Measurements from ENCODE around the gene SCNN1A. TPM values are rescaled to one million over a fixed set of nuclear protein-coding genes. Genes with fewer than 3 reads are reported as not detected.

Gene SCNN1A
- total RNA-seq, 1 donor from 2014 or later = 11.1 TPM

DNA sequence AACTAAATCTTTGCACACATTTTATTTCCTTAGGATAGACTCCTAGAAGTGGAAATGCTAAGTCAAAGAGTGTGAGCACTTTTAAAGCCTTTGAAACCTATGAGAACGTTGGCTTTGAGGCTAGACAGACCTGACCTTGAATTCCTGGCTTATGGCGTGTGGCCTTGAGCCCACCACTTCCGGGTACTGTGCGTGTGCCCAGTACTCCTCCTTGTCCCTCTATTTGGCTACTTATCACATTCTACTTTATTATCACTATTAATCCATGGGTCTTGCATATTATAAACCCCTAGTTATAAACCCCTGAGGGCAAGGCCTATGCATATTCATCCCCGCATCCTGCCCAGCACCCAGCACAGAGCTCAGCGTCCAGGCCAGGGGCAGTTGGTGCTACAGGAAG is 43.4 kb upstream of the SCNN1A start:
- Histone ChIP-seq H3K4me3 (ENCODE audit: low read depth, low read length) (no peak overlapping the region), H3K36me3 (ENCODE audit: control insufficient read depth, insufficient read depth, low read length) (no peaks in the 10 kb centered on the region), H3K27me3 (ENCODE audit: control insufficient read depth, insufficient read depth, low read length) (no peaks in the 10 kb centered on the region)
- TF ChIP-seq, protein P1, sequence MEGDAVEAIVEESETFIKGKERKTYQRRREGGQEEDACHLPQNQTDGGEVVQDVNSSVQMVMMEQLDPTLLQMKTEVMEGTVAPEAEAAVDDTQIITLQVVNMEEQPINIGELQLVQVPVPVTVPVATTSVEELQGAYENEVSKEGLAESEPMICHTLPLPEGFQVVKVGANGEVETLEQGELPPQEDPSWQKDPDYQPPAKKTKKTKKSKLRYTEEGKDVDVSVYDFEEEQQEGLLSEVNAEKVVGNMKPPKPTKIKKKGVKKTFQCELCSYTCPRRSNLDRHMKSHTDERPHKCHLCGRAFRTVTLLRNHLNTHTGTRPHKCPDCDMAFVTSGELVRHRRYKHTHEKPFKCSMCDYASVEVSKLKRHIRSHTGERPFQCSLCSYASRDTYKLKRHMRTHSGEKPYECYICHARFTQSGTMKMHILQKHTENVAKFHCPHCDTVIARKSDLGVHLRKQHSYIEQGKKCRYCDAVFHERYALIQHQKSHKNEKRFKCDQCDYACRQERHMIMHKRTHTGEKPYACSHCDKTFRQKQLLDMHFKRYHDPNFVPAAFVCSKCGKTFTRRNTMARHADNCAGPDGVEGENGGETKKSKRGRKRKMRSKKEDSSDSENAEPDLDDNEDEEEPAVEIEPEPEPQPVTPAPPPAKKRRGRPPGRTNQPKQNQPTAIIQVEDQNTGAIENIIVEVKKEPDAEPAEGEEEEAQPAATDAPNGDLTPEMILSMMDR (IDR thresholded peaks at IDR 0.05; ENCODE audit: insufficient read depth, low read length, poor library complexity, severe bottlenecking) = no peak
- DNase-seq (ENCODE audit: low read depth) = no peak

DNA sequence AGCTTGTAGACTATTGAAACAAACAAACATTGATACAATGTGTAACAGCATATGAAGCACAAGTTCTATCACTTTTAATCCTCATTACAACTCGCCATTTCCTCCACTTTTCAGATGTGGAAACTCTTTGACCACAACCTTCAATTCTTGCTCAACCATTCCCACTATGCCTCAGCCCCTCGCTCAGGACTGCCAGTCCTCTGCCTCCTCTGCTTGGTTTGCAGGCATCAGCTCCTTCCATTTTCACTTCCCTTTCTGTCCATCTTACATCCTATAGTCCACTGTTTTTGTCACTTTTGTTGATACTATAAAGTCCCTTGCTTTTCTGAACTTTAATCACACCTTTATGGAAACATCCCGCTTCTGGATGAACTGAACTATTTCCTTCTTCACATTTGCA is 41.2 kb upstream of the SCNN1A start:
- TF ChIP-seq, protein P1 (IDR thresholded peaks at IDR 0.05; ENCODE audit: insufficient read depth, low read length, poor library complexity, severe bottlenecking) = no peak
- no peak overlapping the region for H3K4me3 ChIP-seq (ENCODE audit: low read depth, low read length)
- H3K27me3 ChIP-seq (ENCODE audit: control insufficient read depth, insufficient read depth, low read length) = no peaks in the 10 kb centered on the region
- no peak for DNase-seq (ENCODE audit: low read depth)
- no peaks in the 10 kb centered on the region for H3K36me3 ChIP-seq (ENCODE audit: control insufficient read depth, insufficient read depth, low read length)

DNA sequence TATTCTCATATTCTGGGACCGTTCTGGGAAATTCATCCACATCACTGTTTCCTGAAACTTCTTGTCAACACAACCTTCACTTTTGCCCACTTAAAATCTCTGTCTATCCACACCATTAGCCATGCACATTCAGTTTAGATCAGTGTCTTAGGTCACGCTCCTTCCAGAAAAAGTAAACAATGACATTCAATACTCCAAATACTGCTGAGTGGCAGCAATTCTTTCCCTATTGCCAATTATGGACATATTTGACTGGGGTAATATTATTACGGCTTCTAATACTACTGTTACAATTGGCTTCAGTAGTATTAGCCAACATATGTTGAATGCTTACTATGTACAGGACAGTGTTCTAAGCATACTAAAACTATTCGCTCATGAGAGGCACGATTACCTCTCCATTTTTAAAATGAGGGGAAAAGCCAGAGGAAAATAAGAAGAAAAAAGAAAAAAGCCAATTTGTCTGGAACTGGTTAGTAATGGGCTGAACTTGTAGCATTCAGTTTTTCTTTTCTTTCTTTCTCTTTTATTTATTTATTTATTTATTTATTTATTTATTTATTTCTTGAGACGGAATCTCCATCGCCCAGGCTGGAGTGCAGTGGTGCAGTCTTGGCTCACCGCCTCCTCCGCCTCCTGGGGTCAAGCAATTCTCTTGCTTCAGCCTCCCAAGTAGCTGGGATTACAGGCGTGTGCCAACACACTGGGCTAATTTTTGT is 32.0 kb upstream of the SCNN1A start:
- Histone ChIP-seq H3K4me3 (ENCODE audit: low read depth, low read length) (no peak overlapping the region), H3K36me3 (ENCODE audit: control insufficient read depth, insufficient read depth, low read length) (no peaks in the 10 kb centered on the region), H3K27me3 (ENCODE audit: control insufficient read depth, insufficient read depth, low read length) (no peaks in the 10 kb centered on the region)
- no peak for DNase-seq (ENCODE audit: low read depth)
- TF ChIP-seq, protein P1 (IDR thresholded peaks at IDR 0.05; ENCODE audit: insufficient read depth, low read length, poor library complexity, severe bottlenecking) = no peak

DNA sequence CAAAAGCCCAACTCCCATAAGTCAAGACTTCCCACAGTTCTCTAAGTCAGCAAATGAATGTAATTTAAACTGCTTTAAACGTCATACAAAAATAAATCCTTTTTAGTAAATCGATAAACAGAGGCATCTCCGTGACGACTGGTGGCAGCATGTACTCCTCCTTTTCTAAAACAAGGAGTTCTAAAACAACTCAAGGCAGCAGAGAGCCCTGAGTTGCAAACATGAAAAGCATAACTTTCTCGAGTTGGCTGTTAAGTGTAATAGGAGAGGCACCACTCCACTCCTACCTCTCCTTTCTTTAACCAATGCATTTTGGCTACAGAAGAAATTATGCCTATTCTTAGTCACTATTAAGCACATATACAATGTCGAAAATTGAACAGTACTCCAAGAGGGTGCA is 30.6 kb upstream of the SCNN1A start:
- Histone ChIP-seq H3K4me3 (ENCODE audit: low read depth, low read length) (no peak overlapping the region), H3K36me3 (ENCODE audit: control insufficient read depth, insufficient read depth, low read length) (no peaks in the 10 kb centered on the region), H3K27me3 (ENCODE audit: control insufficient read depth, insufficient read depth, low read length) (no peaks in the 10 kb centered on the region)
- DNase-seq (ENCODE audit: low read depth) = no peak
- TF ChIP-seq, protein P1 (IDR thresholded peaks at IDR 0.05; ENCODE audit: insufficient read depth, low read length, poor library complexity, severe bottlenecking) = no peak

DNA sequence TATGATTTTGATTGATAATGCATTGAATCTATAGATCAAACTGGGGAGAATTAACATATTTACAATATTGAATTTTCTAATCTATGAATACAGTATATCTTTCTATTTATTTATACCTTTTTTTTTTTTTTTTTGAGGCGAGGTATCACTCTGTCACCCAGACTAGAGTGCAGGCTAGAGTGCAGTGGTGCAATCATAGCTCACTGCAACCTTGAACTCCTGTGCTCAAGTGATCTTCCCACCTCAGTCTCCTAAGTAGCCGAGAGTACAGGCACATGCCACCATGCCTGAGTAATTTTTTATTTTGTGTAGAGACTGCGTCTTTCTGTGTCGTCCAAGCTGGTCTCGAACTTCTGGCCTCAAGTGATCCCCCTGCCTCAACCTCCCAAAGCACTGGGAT is 29.0 kb upstream of the SCNN1A start:
- H3K27me3 ChIP-seq (ENCODE audit: control insufficient read depth, insufficient read depth, low read length) = no peaks in the 10 kb centered on the region
- no peaks in the 10 kb centered on the region for H3K36me3 ChIP-seq (ENCODE audit: control insufficient read depth, insufficient read depth, low read length)
- no peak for DNase-seq (ENCODE audit: low read depth)
- H3K4me3 ChIP-seq (ENCODE audit: low read depth, low read length) = no peak overlapping the region
- TF ChIP-seq, protein P1 (IDR thresholded peaks at IDR 0.05; ENCODE audit: insufficient read depth, low read length, poor library complexity, severe bottlenecking) = no peak
